ENCODE data around the gene RELN. TPM values are rescaled to one million over a fixed set of nuclear protein-coding genes. Genes with fewer than 3 reads are reported as not detected.
A peak's percentile ranks its signal among the peaks of the same experiment; 100 is the strongest.
"Not testable (repeated sequence)": the region's sequence is repeated elsewhere in the genome, so short reads cannot be mapped to it uniquely, and the experiment has no call there.

The RELN gene
- total RNA-seq, 1 donor from 2014 or later: 7.3 TPM

DNA sequence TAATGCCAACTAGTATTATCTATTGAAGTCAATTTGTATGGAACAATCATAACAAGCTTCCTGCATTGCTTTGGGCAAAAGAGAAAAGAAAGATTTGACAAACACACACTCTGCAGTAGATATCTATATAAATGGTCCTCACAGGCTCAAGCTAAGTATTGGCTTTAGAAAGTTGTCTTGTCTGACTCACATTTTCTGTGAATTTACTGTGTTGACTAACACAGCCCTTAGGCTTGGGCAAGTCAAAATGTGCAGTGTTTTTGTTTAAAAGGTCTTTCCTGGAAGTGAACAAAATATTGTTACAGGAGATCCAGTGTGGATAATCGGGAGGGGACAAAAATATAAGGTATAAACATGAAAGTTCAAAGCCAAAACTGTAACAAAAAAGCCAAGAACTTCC is 194.4 kb downstream of the RELN start:
- DNase-seq (ENCODE audit: low spot score in 2 of 2, unreplicated experiment in 2 of 2): no peak
- peaks cover 6% of the 10 kb centered on the region for H3K9me3 Mint-ChIP-seq
- H3K4me3 Mint-ChIP-seq: no peak overlapping the region
- H3K4me1 Mint-ChIP-seq: peaks cover 28% of the 10 kb centered on the region
- H3K27me3 Mint-ChIP-seq (ENCODE audit: low read depth): peaks cover 7% of the 10 kb centered on the region
- TF ChIP-seq, protein P1, sequence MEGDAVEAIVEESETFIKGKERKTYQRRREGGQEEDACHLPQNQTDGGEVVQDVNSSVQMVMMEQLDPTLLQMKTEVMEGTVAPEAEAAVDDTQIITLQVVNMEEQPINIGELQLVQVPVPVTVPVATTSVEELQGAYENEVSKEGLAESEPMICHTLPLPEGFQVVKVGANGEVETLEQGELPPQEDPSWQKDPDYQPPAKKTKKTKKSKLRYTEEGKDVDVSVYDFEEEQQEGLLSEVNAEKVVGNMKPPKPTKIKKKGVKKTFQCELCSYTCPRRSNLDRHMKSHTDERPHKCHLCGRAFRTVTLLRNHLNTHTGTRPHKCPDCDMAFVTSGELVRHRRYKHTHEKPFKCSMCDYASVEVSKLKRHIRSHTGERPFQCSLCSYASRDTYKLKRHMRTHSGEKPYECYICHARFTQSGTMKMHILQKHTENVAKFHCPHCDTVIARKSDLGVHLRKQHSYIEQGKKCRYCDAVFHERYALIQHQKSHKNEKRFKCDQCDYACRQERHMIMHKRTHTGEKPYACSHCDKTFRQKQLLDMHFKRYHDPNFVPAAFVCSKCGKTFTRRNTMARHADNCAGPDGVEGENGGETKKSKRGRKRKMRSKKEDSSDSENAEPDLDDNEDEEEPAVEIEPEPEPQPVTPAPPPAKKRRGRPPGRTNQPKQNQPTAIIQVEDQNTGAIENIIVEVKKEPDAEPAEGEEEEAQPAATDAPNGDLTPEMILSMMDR (IDR thresholded peaks at IDR 0.05; ENCODE audit: unreplicated experiment): no peak
- H3K27ac Mint-ChIP-seq: peak overlapping the region; percentile 80
- H3K36me3 Mint-ChIP-seq: peaks cover 4% of the 10 kb centered on the region

DNA sequence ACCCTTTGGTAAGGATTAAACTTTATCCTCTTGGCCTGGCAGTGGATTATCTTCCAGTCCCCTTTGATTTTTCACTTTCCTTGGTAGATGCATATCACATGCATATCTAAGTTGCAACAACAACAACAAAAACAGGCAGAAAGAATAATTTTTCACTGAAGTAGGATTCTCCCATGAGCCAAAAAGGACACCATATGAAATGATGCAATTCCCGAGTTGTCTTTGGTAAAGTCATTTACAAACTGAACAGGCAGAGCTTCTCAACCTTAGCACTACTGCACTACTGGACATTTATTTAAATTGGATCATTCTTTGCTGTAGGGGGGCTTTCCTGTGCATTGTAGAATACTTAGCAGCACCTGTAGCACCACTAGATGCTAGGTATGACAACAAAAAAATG is 195.0 kb downstream of the RELN start:
- H3K27me3 Mint-ChIP-seq (ENCODE audit: low read depth): peaks cover 7% of the 10 kb centered on the region
- TF ChIP-seq, protein P1 (IDR thresholded peaks at IDR 0.05; ENCODE audit: unreplicated experiment): no peak
- H3K4me1 Mint-ChIP-seq: peaks cover 28% of the 10 kb centered on the region
- no peak for DNase-seq (ENCODE audit: low spot score in 2 of 2, unreplicated experiment in 2 of 2)
- H3K4me3 Mint-ChIP-seq: no peak overlapping the region
- peaks cover 6% of the 10 kb centered on the region for H3K9me3 Mint-ChIP-seq
- H3K27ac Mint-ChIP-seq: no peak overlapping the region
- peaks cover 4% of the 10 kb centered on the region for H3K36me3 Mint-ChIP-seq

DNA sequence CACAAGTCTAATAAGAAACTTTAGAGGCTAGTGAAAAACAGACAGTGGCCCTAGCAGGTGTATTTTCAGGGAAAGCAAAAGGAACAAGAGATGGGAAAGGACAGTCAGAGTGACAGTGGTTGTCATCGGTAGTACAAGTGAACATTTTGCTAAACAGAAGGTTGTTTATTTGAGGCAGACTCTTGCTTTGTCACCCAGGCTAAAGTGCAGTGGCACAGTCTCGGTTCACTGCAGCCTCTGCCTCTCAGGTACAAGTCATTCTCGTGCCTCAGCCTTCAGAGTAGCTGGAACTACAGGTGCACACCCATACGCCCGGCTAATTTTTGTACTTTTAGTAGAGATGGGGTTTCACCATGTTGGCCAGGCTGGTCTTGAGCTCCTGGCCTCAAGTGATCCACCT is 195.8 kb downstream of the RELN start:
- peaks cover 24% of the 10 kb centered on the region for H3K4me1 Mint-ChIP-seq
- TF ChIP-seq, protein P1 (IDR thresholded peaks at IDR 0.05; ENCODE audit: unreplicated experiment): no peak
- H3K4me3 Mint-ChIP-seq: no peak overlapping the region
- H3K27ac Mint-ChIP-seq: no peak overlapping the region
- DNase-seq (ENCODE audit: low spot score in 2 of 2, unreplicated experiment in 2 of 2): no peak
- peaks cover 11% of the 10 kb centered on the region for H3K9me3 Mint-ChIP-seq
- H3K27me3 Mint-ChIP-seq (ENCODE audit: low read depth): peaks cover 7% of the 10 kb centered on the region
- H3K36me3 Mint-ChIP-seq: peaks cover 4% of the 10 kb centered on the region

DNA sequence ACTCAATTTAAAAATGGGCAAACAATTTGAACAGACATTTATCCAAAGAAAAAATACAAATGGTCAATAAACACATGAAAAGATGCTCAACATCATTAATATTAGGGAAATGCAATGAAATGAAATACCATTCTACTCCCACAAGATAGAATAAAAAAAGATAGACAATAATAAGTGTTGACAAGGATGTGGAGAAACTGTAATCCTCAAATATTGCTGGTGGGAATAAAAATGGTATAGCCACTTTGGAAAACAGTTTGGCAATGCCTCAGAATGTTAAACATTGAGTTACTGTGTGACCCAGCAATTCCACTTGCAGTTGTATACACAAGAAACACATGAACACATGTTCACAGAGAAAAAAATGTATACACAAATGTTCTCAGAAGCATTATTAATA is 197.6 kb downstream of the RELN start:
- TF ChIP-seq, protein P1 (IDR thresholded peaks at IDR 0.05; ENCODE audit: unreplicated experiment): no peak
- no peak overlapping the region for H3K27ac Mint-ChIP-seq
- DNase-seq (ENCODE audit: low spot score in 2 of 2, unreplicated experiment in 2 of 2): no peak
- H3K4me1 Mint-ChIP-seq: peaks cover 9% of the 10 kb centered on the region
- H3K27me3 Mint-ChIP-seq (ENCODE audit: low read depth): peaks cover 17% of the 10 kb centered on the region
- H3K9me3 Mint-ChIP-seq: peaks cover 23% of the 10 kb centered on the region
- H3K36me3 Mint-ChIP-seq: peaks cover 8% of the 10 kb centered on the region
- H3K4me3 Mint-ChIP-seq: no peak overlapping the region

DNA sequence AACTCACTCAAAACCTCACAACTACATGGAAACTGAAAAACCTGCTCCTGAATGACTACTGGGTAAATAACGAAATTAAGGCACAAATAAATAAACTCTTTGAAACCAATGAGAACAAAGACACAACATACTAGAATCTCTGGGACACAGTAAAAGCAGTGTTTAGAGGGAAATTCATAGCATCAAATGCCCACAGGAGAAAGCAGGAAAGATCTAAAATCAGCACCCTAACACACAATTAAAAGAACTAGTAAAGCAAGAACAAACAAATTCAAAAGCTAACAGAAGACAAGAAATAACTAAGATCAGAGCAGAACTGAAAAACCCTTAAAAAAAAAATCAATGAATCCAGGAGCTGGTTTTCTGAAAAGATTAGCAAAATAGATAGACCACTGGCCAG is 202.4 kb downstream of the RELN start:
- not testable (repeated sequence) for H3K4me3 Mint-ChIP-seq; DNase-seq (ENCODE audit: low spot score in 2 of 2, unreplicated experiment in 2 of 2); H3K4me1 Mint-ChIP-seq; H3K27ac Mint-ChIP-seq
- Mint-ChIP-seq H3K36me3 (peaks cover 11% of the 10 kb centered on the region), H3K27me3 (ENCODE audit: low read depth) (peaks cover 15% of the 10 kb centered on the region), H3K9me3 (peaks cover 27% of the 10 kb centered on the region)

DNA sequence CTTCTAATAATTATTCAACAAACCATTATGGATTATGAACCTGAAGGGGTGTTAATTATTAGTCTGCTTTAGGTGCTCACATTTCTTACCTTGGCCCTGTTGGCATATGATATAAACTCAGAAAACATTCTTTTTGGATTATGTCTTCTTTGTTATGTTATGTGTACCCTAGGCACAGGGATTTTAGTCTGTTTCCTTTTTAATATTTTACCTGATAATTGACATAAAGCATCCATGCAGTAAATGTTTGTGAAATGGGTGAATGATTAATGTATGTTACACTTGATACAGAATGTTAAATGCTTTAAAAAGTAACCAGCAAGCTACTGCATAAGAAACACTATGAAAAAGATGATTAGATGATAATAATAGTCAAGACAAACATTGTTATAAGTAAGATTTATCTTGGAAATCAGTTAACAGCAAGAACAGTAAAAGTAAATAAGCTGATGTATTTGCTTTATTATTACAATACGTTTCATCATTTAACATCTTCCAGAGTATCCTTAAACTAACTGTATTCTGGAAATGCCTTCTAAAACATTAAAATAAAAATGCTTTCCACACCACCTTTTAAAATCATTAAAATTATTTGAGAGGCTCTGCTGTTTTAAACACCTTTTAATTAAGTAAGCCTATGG is 204.7 kb downstream of the RELN start:
- peaks cover 15% of the 10 kb centered on the region for H3K27me3 Mint-ChIP-seq (ENCODE audit: low read depth)
- H3K36me3 Mint-ChIP-seq: peaks cover 7% of the 10 kb centered on the region
- TF ChIP-seq, protein P1 (IDR thresholded peaks at IDR 0.05; ENCODE audit: unreplicated experiment): no peak
- peaks cover 26% of the 10 kb centered on the region for H3K9me3 Mint-ChIP-seq
- H3K4me1 Mint-ChIP-seq: peaks cover 7% of the 10 kb centered on the region
- no peak overlapping the region for H3K27ac Mint-ChIP-seq
- H3K4me3 Mint-ChIP-seq: no peak overlapping the region
- DNase-seq (ENCODE audit: low spot score in 2 of 2, unreplicated experiment in 2 of 2): no peak

Measured in mesothelial cell of epicardium (in vitro differentiated cells).